H1 (cell line): ENCODE results near the gene NOL4L. TPM values are rescaled to one million over a fixed set of nuclear protein-coding genes. Genes with fewer than 3 reads are reported as not detected.

Source experiments
- CBX8 ChIP-seq: fragments of 300-800, 300-1000 bp; sonication (generic); IDR thresholded peaks from 2 replicates; pipeline ENCODE4 v1.7.1; 2016; ENCODE audit warnings: low read depth, low read length, borderline replicate concordance
- HDAC2 ChIP-seq, 2 experiments: fragments of 300-600 bp in 1 of 2; sonication (generic) in 1 of 2; IDR thresholded peaks; 2 replicates each; pipeline ENCODE4 v1.6.1; 2011 to 2012; ENCODE audit warnings: low read depth in 2 of 2, low read length in 2 of 2, mild to moderate bottlenecking in 2 of 2, moderate library complexity in 2 of 2, borderline replicate concordance in 1 of 2, inconsistent platforms in 1 of 2
- JUN ChIP-seq: IDR thresholded peaks from 2 replicates; pipeline ENCODE4 v1.6.1; 2011; ENCODE audit warnings: low read depth, mild to moderate bottlenecking, improper control_type of control experiment, low read length
- NANOG ChIP-seq: IDR thresholded peaks from 2 replicates; pipeline ENCODE4 v1.6.1; 2011; ENCODE audit warnings: low read length, low read depth, mild to moderate bottlenecking, inconsistent platforms; ENCODE audit not compliant: insufficient read depth, poor library complexity, severe bottlenecking
- POU5F1 ChIP-seq: IDR thresholded peaks from 2 replicates; pipeline ENCODE4 v1.6.1; 2011; ENCODE audit warnings: low read depth, mild to moderate bottlenecking, low read length, moderate library complexity
- RBBP5 ChIP-seq: IDR thresholded peaks from 2 replicates; pipeline ENCODE4 v1.7.1; 2012; ENCODE audit warnings: low read depth, mild to moderate bottlenecking, inconsistent platforms, low read length, moderate library complexity, borderline replicate concordance
- SRF ChIP-seq: IDR thresholded peaks from 2 replicates; pipeline ENCODE4 v1.6.1; 2011; ENCODE audit warnings: mild to moderate bottlenecking, low read depth, low read length, moderate library complexity
- SUZ12 ChIP-seq: fragments of 200-600 bp; sonication (generic); IDR thresholded peaks from 2 replicates; pipeline ENCODE4 v1.6.1; 2012; ENCODE audit warnings: mild to moderate bottlenecking, inconsistent platforms, low read length, moderate library complexity, mixed read lengths
- YY1 ChIP-seq: IDR thresholded peaks from 2 replicates; pipeline ENCODE4 v1.6.1; 2011; ENCODE audit warnings: low read depth, mild to moderate bottlenecking, low read length
- polyA plus RNA-seq, 7 experiments: library from polyadenylated mRNA; depleted of rRNA in 3 of 7; stranded (reverse) in 5 of 7; unstranded in 2 of 7; fragments of >200 nt in 5 of 7; fragments of 200-250 nt in 2 of 7; gene quantifications; 1 replicate in 5 of 7; 2 replicates in 1 of 7; 4 replicates in 1 of 7; pipeline versions ENCODE4 v1.2.1 to v1.2.3, GENCODE V29; 2011 to 2013; ENCODE audit warnings: missing spikeins in 2 of 7, mixed read lengths in 2 of 7
- total RNA-seq: library from RNA; stranded (reverse); fragmentation: NEBNext Ultra II Directional; extraction: Animal tissue kit (Norgen Biotek cat#: 25700); gene quantifications from 2 replicates; pipeline ENCODE4 v1.2.1, GENCODE V29; 2021

The NOL4L gene
- total and polyA plus RNA-seq, 2 of the 8 experiments (the other 6 are each of a cell fraction or from before 2014, with no cell fraction given), result 15.3 to 23.7 TPM

- TF ChIP-seq SRF (no peak), RBBP5 (no peak), JUN (no peak), POU5F1 (no peak), YY1 (no peak), HDAC2 (IDR thresholded peaks at IDR 0.05; ENCODE audit: borderline replicate concordance in 1 of 2, low read depth in 2 of 2, low read length in 2 of 2) (no peak), NANOG (no peak), CBX8 (no peak), SUZ12 (no peak)
Measured at GRCh38 chr20:32472581-32473207, 112.4 kb downstream of the NOL4L start (continued).
